Jurkat, Clone E6-1 (cell line): ENCODE data around the gene EMC7.
A peak's percentile ranks its signal among the peaks of the same experiment; 100 is the strongest.
"Not testable (repeated sequence)": the region's sequence is repeated elsewhere in the genome, so short reads cannot be mapped to it uniquely, and the experiment has no call there.

Experiments used
- DNase-seq: peaks from one replicate; pipeline ENCODE4 v3.0.0-alpha.2; 2011; ENCODE audit warnings: low read depth, low spot score
- H3K4me3 ChIP-seq: 2 replicates; pipeline ENCODE4 v1.5.1; 2011; ENCODE audit warnings: mild to moderate bottlenecking, low read length, control low read depth, moderate library complexity

The EMC7 gene

DNA sequence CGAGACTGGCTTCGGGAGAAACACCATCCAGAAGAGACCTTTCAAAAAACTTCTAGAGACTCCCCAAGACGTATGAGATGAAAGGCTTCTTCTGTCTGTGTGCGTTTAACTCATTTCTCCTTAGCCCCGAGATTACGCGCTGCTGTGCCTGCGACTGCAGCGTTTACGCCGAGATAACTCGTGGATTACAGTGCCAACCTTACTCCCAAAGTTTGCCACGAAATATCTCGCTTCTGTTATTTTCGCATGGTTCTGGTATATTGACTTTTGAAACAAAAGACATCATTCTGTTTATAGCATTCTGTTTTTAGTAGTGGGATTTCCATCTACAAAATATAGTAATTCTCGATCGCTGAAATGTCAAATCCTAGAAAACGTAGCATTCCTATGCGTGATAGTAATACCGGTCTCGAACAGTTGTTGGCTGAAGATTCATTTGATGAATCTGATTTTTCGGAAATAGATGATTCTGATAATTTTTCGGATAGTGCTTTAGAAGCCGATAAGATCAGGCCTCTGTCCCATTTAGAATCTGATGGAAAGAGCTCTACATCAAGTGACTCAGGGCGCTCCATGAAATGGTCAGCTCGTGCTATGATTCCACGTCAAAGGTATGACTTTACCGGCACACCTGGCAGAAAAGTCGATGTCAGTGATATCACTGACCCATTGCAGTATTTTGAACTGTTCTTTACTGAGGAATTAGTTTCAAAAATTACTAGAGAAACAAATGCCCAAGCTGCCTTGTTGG lies 688 bp upstream of the EMC7 start:
- no peak for DNase-seq
- H3K4me3 ChIP-seq: peak overlapping the region; percentile 80

DNA sequence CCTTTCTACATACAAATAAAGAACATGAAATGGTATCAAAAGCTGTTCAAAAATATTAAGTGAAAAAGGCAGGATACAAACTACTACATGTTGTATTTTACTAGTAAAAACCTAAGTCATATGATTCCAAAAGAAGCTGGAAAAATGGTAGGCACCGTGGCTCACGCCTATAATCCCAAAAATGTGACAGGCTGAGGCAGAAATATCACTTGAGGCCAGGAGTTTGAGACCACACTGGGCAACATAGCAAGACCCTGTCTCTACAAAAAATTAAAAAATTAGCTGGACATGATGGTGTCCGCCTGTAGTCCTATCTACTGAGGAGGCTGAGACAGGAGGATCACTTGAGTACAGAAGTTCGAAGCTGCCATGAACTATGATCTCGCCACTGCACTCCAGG lies 1.7 kb downstream of the EMC7 start:
- DNase-seq: no peak
- H3K4me3 ChIP-seq: no peak overlapping the region

DNA sequence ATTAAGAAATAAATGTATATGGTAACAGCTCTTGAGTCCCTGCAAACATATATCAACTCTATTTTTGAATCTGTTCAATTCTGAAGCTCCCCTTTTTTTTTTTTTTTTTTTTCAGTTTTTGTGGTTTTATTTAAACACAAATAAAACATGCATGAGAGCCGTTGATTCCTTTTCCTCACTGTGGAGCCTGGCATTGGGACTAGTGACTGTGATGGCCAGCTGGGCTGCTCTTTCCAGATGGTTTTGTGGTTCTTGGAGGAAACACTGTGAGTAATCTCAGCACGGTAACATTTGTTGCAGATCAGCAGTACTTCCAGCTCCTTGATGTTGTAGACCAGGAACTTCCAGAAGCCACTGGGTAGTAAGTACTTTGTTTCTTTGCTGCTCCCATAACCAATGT lies 15.9 kb downstream of the EMC7 start:
- H3K4me3 ChIP-seq: no peak overlapping the region
- DNase-seq: no peak

DNA sequence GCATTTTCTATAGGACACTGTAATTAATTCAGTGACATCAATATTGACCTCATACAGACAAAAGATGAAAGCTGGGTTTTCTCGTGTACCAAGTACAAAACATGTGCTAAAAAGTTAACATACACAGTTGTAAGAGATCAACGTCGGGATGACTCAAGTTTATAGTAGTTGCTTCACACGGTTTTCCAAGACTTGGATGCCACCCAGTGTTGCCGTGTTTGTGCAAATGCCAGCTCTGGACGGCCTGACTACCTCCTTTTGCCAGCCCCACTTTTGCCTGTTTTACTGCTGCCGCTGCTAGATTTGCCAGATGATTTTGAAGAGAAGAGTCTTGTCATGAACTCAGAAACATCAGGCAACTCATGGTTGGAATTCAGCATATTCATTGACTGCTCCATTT lies 17.6 kb downstream of the EMC7 start:
- DNase-seq: no peak

DNA sequence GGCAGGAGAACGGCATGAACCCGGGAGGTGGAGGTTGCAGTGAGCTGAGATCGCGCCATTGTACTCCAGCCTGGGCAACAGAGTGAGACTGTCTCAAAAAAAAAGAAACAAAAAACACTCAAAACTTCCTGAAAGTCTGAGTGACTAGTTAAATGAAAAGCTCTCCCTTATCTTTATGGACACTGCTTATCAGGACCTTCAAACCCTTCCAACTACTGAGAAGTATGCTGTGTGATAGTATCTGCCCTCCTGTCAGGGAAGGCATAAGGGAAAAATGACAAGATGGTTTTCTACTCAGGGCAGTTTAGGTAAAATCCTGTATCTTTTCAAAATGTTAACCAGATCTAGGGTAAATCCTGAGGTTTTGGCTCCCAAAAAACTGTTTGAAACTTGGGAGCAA lies 21.8 kb downstream of the EMC7 start:
- DNase-seq: no peak
- no peak overlapping the region for H3K4me3 ChIP-seq

More for the DNA sequence above, 17.6 kb downstream of the EMC7 start:
- no peak overlapping the region for H3K4me3 ChIP-seq

DNA sequence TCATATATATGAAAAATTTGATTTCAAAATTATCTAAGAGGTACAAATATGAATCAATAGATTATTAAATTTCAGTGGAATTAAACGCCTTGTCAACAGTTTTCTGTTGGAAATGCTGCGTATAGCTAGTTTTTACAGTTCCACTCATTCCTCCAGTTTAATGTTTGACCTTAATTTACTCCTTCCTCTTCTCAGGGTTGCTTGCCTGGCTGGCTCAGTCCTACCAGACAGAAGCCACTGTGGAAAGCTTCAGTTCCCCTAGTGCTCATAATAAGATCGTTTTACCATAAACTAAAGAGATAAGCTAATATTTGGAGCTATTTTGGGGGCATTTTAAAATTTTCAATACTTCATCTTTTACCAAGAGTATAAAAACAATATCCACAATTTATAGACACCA lies 22.8 kb downstream of the EMC7 start:
- H3K4me3 ChIP-seq: no peak overlapping the region
- DNase-seq: no peak

DNA sequence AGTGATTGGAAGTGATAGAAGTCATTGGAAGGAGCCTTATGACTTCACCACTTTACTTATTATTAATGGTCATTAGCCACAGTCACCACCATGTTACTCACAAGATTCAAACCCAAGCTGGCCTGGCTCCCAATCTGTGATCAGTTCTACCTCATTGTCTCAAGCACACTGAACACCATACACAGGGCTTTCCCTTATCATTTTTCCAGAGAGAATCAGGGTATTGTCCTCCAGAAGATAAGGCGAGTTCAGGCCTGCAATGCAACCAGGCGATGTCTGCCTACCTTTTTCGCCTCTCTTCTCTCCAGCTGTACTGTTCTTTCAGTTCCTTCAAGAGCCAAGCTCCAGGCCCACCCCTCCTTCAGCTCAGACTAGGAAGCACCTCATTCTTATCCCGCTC lies 24.9 kb downstream of the EMC7 start:
- no peak overlapping the region for H3K4me3 ChIP-seq
- no peak for DNase-seq

DNA sequence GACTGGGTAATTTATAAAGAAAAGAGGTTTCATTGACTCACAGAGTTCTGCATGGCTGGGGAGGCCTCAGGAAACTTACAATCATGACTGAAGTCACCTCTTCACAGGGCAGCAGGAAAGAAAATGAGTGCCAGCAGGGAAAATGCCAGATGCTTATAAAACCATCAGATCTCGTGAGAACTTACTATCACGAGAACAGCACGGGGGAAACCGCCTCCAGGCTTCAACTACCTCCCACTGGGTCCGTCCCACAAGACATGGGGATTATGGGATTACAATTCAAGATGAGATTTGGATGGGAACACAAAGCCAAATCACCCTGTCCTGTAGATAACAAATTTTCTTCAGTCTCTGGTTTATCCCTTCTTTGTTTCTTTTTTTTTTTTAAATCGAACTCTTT lies 31.7 kb downstream of the EMC7 start:
- no peak overlapping the region for H3K4me3 ChIP-seq
- no peak for DNase-seq

DNA sequence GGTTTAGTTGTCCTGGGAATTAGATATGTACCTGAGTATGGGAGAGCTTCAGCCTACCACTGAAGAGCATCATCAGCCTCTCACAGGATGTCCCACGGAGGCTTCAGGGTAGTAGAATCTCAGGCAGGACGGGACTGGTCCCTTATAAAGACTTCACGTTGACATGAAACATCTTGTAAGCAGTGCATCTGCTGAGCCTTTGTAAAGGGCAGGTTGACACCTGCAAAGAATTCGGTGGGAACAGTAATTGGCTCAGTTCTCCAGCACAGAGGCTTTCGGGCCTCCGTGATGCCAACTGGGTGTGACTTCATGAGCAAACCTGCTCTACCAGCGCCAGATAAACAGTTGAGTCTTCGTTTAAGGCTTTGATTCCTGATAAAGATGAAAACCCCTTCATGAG lies 35.7 kb downstream of the EMC7 start:
- no peak overlapping the region for H3K4me3 ChIP-seq
- DNase-seq: no peak

DNA sequence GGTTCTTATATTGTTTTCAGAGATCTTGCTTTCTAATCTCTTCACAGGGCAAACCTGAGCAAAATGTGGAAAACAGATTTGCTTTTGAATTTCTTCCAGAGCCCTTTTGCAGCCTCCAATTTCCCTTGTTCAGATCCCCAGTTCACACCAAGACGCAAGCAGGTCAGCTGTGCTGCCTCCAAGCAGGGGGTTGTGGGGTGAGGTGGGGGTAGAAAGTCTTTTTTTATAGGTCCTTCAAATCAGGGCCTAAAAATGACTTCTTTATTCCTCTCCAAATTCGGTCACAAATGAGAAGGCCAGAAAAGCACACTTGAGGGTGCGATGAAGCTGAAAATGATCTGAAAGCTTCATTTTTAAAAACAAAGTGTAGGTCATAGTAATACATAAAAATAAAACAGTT lies 36.4 kb downstream of the EMC7 start:
- H3K4me3 ChIP-seq: no peak overlapping the region
- DNase-seq: no peak

DNA sequence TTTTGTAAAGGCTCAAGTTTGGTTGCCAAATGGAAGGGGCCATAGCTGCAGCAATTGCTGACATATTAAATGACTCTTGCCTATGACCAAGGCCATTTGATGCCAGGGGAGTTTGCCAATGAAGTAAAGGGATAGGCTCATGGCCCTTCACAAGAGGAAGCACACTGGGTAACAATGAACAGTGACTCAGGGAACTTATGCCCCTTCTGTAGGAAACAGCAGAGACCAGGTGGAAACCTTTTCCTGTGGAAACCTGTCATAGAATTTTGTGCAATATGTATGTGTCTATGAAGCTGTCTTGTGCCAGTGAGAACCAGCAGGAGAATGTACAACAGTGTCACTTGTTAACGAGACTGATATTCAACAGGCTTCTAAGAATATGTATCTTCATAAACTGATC lies 37.2 kb downstream of the EMC7 start:
- DNase-seq: no peak
- H3K4me3 ChIP-seq: no peak overlapping the region

DNA sequence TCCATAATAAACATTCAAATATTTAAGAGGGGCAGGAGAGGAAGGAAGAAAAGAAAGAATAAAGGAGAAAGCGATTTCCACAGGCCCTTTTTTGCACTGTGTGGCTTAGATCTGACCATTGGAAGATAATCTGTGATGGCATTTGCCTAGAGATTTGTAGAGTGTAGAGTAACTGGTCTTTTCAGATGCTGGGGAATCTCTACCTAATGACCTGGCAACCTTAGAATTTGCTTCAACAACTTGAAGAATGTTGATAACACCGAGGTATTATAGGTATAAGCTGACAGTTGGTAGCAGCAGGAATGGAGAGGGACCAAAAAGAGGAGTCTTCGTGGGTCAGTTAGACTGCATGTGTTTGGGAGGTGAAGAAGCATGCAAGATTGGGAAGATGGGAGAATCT lies 41.7 kb downstream of the EMC7 start:
- H3K4me3 ChIP-seq: no peak overlapping the region

DNA sequence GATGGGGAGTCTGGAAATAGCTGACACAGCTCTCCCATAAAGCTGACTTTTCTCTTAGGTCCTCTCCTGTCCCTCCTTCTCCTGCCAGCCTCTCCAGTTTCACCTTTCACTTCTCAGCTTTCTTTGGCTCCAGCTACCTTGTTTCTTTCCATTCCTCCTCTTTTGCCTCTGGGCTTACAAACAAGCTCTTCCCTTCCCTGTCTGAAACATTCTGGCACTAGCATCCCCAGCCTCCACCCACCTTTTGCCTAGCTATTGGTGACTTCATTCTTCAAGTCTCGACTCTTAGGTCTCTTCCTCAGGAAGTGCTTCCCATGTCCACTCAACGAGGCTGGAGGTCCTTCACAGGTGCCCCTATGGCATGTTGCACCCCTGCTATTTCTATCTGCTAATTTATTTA lies 42.2 kb downstream of the EMC7 start:
- no peak for DNase-seq

More for the DNA sequence above, 41.7 kb downstream of the EMC7 start:
- DNase-seq: no peak

DNA sequence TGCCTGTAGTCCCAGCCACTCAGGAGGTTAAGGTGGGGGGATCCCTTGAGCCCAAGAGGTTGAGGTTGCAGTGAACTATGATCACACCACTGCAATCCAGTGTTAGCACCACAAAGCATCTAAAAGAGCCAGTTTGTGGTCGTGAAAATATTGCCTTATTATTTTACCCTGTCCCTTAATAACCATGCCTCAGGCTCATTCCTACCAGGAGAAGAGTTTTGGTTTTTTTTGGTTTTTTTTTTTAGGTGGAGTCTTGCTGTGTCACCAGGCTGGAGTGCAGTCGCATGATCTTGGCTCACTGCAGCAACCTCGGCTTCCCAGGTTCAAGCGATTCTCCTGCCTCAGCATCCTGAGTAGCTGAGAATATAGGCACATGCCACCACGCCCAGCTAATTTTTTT lies 44.8 kb downstream of the EMC7 start:
- DNase-seq: no peak
- no peak overlapping the region for H3K4me3 ChIP-seq

More for the DNA sequence above, 42.2 kb downstream of the EMC7 start:
- H3K4me3 ChIP-seq: no peak overlapping the region

DNA sequence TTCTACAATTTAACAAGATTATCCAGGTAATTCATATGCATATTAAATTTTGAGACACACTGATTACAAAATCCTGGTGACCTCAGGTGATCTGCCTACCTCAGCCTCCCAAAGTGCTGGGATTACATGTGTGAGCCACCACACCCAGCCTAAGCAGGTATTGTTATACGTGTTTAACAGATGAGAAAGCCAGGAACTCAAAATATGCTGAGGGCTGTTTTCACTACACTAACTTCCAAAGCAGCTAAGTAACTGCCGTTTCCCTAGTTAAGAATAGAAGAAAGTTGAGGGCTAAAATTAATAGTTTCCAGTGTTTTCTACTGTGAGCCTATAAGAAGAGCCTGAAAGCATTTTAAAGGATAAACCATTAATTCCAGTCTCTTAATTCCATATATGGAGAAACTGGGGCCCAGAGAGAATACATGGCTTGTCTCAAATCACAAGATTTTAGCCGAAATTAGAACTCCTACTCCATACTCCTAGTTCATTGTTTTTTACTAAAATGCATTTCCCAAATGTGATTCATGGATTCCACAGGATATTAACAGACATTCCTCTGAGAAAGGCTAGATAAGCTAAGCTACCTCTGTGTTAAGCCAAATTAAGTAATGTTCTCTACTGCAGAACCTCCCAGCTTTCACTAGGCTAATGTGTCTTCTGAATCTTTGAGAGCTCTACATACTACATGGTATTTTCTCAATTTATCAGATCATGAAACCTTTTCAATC lies 45.6 kb downstream of the EMC7 start:
- DNase-seq: no peak
- no peak overlapping the region for H3K4me3 ChIP-seq

DNA sequence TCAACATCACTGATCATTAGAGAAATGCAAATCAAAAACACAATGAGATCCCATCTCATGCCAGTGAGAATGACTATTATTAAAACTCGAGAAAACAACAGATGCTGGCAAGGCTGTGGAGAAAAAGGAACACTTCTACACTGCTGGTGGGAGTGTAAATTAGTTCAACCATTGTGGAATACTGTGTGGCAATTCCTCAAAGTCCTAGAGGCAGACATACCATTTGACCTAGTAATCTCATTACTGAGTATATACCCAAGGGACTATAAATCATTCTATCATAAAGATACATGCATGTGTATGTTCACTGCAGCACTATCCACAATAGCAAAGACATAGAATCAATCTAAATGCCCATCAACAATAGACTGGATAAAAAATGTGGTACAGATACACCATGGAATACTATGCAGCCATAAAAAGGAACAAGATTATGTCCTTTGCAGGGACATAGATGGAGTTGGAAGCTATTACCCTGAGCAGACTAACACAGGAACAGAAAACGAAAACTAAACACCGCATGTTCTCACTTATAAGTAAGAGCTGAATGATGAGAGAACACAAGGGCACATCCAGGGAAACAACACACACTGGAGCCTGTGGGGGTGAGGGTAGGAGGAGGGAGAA lies 47.5 kb downstream of the EMC7 start:
- H3K4me3 ChIP-seq: no peak overlapping the region
- DNase-seq: no peak

DNA sequence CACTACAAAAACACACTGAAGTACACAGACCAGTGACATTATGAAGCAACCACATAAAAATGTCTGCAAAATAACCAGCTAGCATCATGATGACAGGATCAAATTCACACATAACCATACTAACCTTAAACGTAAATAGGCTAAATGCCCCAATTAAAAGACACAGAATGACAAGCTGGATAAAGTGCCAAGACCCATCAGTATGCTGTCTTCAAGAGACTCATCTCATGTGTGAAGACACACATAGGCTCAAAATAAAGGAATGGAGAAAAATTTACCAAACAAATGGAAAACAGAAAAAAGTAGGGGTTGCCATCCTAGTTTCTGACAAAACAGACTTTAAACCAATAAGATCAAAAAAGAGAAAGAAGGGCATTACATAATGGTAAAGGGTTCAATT lies 51.3 kb downstream of the EMC7 start:
- DNase-seq, H3K4me3 ChIP-seq: not testable (repeated sequence)

DNA sequence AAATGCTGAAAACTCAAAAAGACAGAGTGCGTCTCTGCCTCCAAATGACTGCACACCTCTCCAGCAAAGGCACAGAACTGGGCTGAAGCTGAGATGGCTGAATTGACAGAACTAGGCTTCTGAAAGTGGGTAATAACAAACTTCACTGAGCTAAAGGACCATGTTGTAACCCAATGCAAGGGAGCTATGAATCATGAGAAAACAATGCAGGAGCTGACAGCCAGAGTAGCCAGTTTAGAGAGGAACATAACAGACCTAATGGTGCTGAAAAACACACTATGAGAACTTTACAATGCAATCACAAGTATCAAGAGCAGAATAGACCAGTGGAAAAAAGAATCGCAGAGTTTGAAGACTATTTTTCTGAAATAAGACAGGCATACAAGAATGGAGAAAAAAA lies 52.5 kb downstream of the EMC7 start:
- DNase-seq: no peak
- H3K4me3 ChIP-seq: no peak overlapping the region

DNA sequence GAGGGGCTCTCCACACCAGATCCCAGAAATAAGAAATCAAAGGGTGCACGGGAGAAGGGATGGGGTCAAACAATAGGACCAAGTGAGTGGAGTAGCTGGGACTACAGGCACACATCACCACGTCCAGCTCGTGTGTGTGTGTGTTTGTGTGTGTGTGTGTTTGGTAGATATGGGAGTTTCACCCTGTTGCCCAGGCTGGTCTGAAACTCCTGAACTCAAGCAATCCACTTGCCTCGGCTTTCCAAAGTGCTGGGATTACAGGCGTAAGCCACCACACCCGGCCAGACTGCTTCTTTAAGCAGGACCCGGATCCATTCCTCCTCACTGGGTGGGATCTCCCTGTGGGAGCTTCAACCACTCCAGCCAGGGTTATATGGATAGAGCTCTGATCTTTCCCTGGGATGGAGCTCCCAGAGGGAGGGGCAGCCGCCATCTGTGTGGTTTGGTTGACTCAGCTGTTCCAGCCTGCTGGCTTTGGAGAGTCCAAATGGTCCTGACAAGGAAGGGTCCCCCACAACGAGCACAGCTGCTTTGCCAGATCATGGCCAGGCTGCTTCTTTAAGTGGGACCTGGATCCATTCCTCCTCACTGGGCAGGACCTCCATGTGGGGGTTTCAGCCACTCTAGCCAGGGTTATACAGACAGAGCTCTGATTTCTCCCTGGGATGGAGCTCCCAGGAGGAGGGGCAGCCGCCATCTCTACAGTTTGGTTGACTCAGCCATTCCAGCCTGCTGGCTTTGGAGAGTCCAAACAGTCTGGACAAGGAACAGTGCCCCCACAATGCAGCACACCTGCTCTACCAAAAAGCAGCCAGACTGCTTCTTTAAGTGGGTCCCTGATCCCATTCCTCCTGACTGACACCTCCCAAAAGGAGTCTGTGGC lies 53.5 kb downstream of the EMC7 start:
- DNase-seq: no peak
- no peak overlapping the region for H3K4me3 ChIP-seq
